GM18498 (cell line): ENCODE measurements around the gene PAX8.

Source experiments
- ATAC-seq: cut with Tn5 transposase; IDR thresholded peaks from one replicate; pipeline ENCODE4 v1.9.1; 2021; ENCODE audit warnings: mild to moderate bottlenecking, moderate library complexity; ENCODE audit not compliant: unreplicated experiment

Gene PAX8

GRCh38 chr2:113172721-113173541, 105.8 kb downstream of the PAX8 start:
- ATAC-seq = no peak

DNA sequence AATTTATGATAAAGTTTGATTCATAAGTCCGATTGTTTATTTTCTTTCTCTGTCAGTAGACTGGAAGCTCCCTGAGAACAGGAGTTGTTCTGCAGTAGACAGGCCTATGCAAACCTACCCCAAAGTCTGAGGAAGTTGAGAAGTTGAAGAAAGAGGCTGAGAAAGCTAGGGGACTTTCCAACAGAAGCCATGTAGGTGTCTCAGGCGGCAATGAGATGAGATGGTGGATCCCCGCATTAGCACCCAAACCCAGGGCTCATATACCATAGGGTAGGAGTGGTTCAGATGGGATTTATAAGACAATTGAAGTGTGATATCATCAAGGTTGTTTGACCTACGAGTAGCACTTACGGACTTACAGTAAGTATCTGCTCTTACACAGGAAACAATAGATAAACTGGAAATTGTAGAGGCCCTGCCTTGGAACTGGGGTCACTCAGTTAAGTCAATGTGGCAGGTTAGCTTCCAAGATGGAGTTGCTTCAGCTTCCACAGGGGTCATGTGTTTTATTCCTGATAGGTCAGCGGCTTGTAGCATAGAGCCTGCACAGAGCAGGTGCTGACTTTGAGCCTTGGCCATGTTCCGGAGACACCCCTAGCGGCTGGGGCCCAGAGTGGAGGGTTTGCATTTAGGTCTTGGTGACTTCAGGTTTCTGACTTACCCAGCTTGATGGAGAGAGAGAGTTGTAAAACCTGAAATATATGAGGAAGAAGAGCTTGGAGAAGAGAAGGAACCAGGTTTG, 107.2 kb downstream of the PAX8 start:
- ATAC-seq = no peak

DNA sequence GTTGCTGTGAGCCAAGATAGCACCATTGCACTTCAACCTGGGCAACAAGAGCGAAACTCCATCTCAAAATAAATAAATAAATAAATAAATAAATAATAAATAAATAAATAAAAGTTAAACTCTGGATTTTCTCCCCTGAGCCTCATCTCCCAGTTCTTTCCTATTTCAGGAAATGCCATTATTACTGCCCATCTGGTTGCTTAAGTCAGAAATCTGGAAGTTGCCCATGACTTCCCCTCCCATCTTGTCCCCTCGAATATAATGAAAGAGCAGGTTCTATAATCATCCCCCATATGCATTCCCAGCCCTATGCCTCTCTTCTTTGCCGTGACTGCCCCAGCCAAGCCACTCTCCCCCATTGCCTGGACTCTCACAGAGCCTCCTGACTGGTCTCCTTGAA, 109.1 kb downstream of the PAX8 start:
- no peak for ATAC-seq

DNA sequence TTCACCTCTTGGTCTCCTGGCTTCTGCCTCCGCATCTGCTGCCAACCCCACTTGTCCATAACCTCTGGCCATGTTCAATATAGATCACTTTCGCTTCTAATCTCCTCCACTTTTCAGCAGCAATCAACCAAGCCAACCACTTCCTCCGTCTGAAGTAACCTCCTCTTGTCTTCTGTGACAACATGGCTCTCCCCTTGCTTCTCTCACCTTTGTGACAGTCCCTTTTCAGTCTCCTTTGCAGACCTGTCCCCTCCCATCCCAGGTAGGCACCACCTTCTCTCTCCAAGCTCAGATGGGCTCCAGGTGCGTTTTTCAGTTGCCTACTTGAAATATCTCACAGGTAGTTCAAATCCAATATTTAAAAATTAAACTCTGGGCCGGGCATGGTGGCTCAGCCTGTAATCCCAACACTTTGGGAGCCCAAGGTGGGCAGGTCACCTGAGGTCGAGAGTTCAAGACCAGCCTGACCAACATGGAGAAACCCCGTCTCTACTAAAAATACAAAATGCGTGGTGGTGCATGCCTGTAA, 109.7 kb downstream of the PAX8 start:
- no peak for ATAC-seq

GRCh38 chr2:113167962-113168340, 110.8 kb downstream of the PAX8 start:
- ATAC-seq = no peak

- ATAC-seq = no peak
Measured at GRCh38 chr2:113167115-113167932, 111.4 kb downstream of the PAX8 start.

- no peak for ATAC-seq
Measured at GRCh38 chr2:113166187-113166645, 112.5 kb downstream of the PAX8 start.
